GM23338 (cell line): ENCODE results near the gene RNF103. TPM values are rescaled to one million over a fixed set of nuclear protein-coding genes. Genes with fewer than 3 reads are reported as not detected.

Source experiments
- ATAC-seq: fragments of 200-7000 bp; cut with Tn5 transposase; 3 replicates; pipeline ENCODE4 v1.9.1; 2020
- DNase-seq: peaks from one replicate; pipeline ENCODE4 v3.0.0-alpha.2; 2015; ENCODE audit warnings: low spot score
- H2AFZ ChIP-seq: fragments of 200-600 bp; sonication (generic); 2 replicates; pipeline ENCODE4 v1.8.0; 2016; ENCODE audit warnings: antibody characterized with exemption, mild to moderate bottlenecking, moderate library complexity
- H3F3A ChIP-seq: fragments of 200-600 bp; sonication (generic); replicated peaks from 2 replicates; pipeline ENCODE4 v1.8.0; 2017; ENCODE audit warnings: antibody characterized with exemption, mixed run types, low read depth
- H3K27ac ChIP-seq: fragments of 200-600 bp; sonication (generic); 2 replicates; pipeline ENCODE4 v1.6.1; 2016; ENCODE audit warnings: low read depth
- H3K27me3 ChIP-seq: fragments of 200-600 bp; sonication (generic); 2 replicates; pipeline ENCODE4 v1.8.0; 2016; ENCODE audit warnings: mild to moderate bottlenecking, mixed run types, moderate library complexity; ENCODE audit not compliant: insufficient read depth
- H3K36me3 ChIP-seq: fragments of 200-600 bp; sonication (generic); 2 replicates; pipeline ENCODE4 v1.8.0; 2016; ENCODE audit warnings: mild to moderate bottlenecking; ENCODE audit not compliant: insufficient read depth
- H3K4me1 ChIP-seq: fragments of 200-600 bp; sonication (generic); 2 replicates; pipeline ENCODE4 v1.8.0; 2016; ENCODE audit warnings: mild to moderate bottlenecking, moderate library complexity; ENCODE audit not compliant: insufficient read depth
- H3K4me2 ChIP-seq: fragments of 200-600 bp; sonication (generic); 2 replicates; pipeline ENCODE4 v1.7.1; 2017; ENCODE audit warnings: mixed run types
- H3K4me3 ChIP-seq: fragments of 200-600 bp; sonication (generic); 2 replicates; pipeline ENCODE4 v1.6.1; 2016; ENCODE audit warnings: mixed run types
- H3K79me2 ChIP-seq: fragments of 200-600 bp; sonication (generic); replicated peaks from 2 replicates; pipeline ENCODE4 v1.8.0; 2017; ENCODE audit warnings: mild to moderate bottlenecking; ENCODE audit not compliant: insufficient read depth
- H3K9me2 ChIP-seq: fragments of 200-600 bp; sonication (generic); 2 replicates; pipeline ENCODE4 v1.8.0; 2017; ENCODE audit not compliant: insufficient read depth
- H4K20me1 ChIP-seq: fragments of 200-600 bp; sonication (generic); replicated peaks from 2 replicates; pipeline ENCODE4 v1.8.0; 2017; ENCODE audit warnings: mild to moderate bottlenecking; ENCODE audit not compliant: insufficient read depth
- H3K27ac Mint-ChIP-seq: 2 replicates; pipeline ENCODE4 v1.8.0; 2020; ENCODE audit warnings: inconsistent platforms, mild to moderate bottlenecking, moderate library complexity, mixed read lengths
- H3K27me3 Mint-ChIP-seq: 3 replicates; pipeline ENCODE4 v1.8.0; 2022; ENCODE audit warnings: low read depth, mild to moderate bottlenecking, moderate library complexity, mixed read lengths, inconsistent platforms; ENCODE audit not compliant: insufficient read depth, poor library complexity
- H3K36me3 Mint-ChIP-seq: 3 replicates; pipeline ENCODE4 v1.8.0; 2021; ENCODE audit warnings: low read depth, mild to moderate bottlenecking, inconsistent platforms, moderate library complexity, mixed read lengths
- H3K4me1 Mint-ChIP-seq: 3 replicates; pipeline ENCODE4 v1.8.0; 2020; ENCODE audit warnings: mild to moderate bottlenecking, inconsistent platforms, mixed read lengths
- H3K4me3 Mint-ChIP-seq: 3 replicates; pipeline ENCODE4 v1.8.0; 2021; ENCODE audit warnings: moderate library complexity, mild to moderate bottlenecking, inconsistent platforms, mixed read lengths
- H3K9me3 Mint-ChIP-seq: 3 replicates; pipeline ENCODE4 v1.8.0; 2020; ENCODE audit warnings: moderate library complexity, mild to moderate bottlenecking, inconsistent platforms, mixed read lengths
- CREB1 ChIP-seq: fragments of 250-450 bp; sonication (Bioruptor Pico); IDR thresholded peaks from 2 replicates; pipeline ENCODE4 v1.5.0; 2020; ENCODE audit warnings: low read depth, mild to moderate bottlenecking, moderate library complexity
- CTCF ChIP-seq, 2 experiments: fragments of 200-600 bp in 1 of 2; sonication (generic) in 1 of 2; conservative IDR thresholded peaks; 2 replicates each; pipeline versions ENCODE4 v1.5.1 to v1.6.1; 2016 to 2017; ENCODE audit warnings: antibody characterized with exemption in 2 of 2, low read depth in 2 of 2, mild to moderate bottlenecking in 2 of 2, moderate library complexity in 1 of 2
- EZH2phosphoT487 ChIP-seq: fragments of 200-600 bp; sonication (generic); IDR thresholded peaks from one replicate; pipeline ENCODE4 v1.8.1; 2018; ENCODE audit warnings: antibody characterized with exemption; ENCODE audit not compliant: unreplicated experiment
- JUNB ChIP-seq: IDR thresholded peaks from one replicate; pipeline ENCODE4 v1.6.1; 2016; ENCODE audit warnings: antibody characterized with exemption; ENCODE audit not compliant: unreplicated experiment
- NANOG ChIP-seq: IDR thresholded peaks from 2 replicates; pipeline ENCODE4 v1.6.1; 2016; ENCODE audit warnings: antibody characterized with exemption, borderline replicate concordance
- POLR2AphosphoS5 ChIP-seq: IDR thresholded peaks from 2 replicates; pipeline ENCODE4 v1.6.1; 2016; ENCODE audit warnings: antibody characterized with exemption, low read depth
- ZNF114 ChIP-seq: fragments of 250-450 bp; sonication (Bioruptor Pico); IDR thresholded peaks from 2 replicates; pipeline ENCODE4 v1.5.0; 2020; ENCODE audit warnings: mild to moderate bottlenecking, moderate library complexity
- polyA plus RNA-seq: library from polyadenylated mRNA; unstranded; fragments of >200 nt; fragmentation: Nextera tagmentation; extraction: Ambion mirVana; gene quantifications from 2 replicates; pipeline ENCODE4 v1.2.1, GENCODE V29; 2016
- total RNA-seq: library from RNA; depleted of rRNA; stranded (reverse); fragments of >200 nt; shearing (Covaris generic); gene quantifications from 2 replicates; pipeline ENCODE4 v1.2.3, GENCODE V29; 2014
- TF ChIP-seq, protein P1 (sequence below): fragments of 250-450 bp; sonication (Bioruptor Pico); IDR thresholded peaks from 2 replicates; pipeline ENCODE4 v1.5.0; 2020; ENCODE audit warnings: mild to moderate bottlenecking, moderate library complexity
- TF ChIP-seq, protein P2 (sequence below): IDR thresholded peaks from one replicate; pipeline ENCODE4 v1.6.1; 2018; ENCODE audit warnings: antibody characterized with exemption; ENCODE audit not compliant: unreplicated experiment

Gene RNF103
- total and polyA plus RNA-seq, 2 experiments from 2014 or later = 3.8 to 5.9 TPM

DNA sequence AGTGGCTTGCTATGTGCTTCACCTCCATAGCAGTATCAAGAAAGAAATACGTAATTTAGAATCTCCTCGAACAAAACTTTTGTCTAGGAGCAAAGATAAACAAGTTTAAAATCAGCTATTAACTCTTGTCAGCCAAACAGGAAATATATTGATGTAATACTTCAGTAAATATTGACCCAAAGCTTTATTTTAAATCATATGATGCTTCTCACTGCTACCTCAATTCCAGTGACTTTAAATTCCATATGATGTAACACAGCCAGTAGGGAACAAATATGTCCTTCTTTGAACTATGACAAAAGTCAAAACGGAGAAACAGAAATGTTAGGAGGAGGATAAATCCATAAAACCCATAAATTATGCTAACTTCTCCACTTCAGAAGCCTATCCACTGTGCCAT lies 7.2 kb downstream of the RNF103 start (continued):
- TF ChIP-seq, protein P1, sequence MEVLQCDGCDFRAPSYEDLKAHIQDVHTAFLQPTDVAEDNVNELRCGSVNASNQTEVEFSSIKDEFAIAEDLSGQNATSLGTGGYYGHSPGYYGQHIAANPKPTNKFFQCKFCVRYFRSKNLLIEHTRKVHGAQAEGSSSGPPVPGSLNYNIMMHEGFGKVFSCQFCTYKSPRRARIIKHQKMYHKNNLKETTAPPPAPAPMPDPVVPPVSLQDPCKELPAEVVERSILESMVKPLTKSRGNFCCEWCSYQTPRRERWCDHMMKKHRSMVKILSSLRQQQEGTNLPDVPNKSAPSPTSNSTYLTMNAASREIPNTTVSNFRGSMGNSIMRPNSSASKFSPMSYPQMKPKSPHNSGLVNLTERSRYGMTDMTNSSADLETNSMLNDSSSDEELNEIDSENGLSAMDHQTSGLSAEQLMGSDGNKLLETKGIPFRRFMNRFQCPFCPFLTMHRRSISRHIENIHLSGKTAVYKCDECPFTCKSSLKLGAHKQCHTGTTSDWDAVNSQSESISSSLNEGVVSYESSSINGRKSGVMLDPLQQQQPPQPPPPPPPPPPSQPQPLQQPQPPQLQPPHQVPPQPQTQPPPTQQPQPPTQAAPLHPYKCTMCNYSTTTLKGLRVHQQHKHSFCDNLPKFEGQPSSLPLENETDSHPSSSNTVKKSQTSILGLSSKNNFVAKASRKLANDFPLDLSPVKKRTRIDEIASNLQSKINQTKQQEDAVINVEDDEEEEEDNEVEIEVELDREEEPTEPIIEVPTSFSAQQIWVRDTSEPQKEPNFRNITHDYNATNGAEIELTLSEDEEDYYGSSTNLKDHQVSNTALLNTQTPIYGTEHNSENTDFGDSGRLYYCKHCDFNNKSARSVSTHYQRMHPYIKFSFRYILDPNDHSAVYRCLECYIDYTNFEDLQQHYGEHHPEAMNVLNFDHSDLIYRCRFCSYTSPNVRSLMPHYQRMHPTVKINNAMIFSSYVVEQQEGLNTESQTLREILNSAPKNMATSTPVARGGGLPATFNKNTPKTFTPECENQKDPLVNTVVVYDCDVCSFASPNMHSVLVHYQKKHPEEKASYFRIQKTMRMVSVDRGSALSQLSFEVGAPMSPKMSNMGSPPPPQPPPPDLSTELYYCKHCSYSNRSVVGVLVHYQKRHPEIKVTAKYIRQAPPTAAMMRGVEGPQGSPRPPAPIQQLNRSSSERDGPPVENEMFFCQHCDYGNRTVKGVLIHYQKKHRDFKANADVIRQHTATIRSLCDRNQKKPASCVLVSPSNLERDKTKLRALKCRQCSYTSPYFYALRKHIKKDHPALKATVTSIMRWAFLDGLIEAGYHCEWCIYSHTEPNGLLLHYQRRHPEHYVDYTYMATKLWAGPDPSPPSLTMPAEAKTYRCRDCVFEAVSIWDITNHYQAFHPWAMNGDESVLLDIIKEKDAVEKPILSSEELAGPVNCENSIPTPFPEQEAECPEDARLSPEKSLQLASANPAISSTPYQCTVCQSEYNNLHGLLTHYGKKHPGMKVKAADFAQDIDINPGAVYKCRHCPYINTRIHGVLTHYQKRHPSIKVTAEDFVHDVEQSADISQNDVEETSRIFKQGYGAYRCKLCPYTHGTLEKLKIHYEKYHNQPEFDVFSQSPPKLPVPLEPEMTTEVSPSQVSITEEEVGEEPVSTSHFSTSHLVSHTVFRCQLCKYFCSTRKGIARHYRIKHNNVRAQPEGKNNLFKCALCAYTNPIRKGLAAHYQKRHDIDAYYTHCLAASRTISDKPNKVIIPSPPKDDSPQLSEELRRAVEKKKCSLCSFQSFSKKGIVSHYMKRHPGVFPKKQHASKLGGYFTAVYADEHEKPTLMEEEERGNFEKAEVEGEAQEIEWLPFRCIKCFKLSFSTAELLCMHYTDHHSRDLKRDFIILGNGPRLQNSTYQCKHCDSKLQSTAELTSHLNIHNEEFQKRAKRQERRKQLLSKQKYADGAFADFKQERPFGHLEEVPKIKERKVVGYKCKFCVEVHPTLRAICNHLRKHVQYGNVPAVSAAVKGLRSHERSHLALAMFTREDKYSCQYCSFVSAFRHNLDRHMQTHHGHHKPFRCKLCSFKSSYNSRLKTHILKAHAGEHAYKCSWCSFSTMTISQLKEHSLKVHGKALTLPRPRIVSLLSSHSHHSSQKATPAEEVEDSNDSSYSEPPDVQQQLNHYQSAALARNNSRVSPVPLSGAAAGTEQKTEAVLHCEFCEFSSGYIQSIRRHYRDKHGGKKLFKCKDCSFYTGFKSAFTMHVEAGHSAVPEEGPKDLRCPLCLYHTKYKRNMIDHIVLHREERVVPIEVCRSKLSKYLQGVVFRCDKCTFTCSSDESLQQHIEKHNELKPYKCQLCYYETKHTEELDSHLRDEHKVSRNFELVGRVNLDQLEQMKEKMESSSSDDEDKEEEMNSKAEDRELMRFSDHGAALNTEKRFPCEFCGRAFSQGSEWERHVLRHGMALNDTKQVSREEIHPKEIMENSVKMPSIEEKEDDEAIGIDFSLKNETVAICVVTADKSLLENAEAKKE (CRISPR knock-in tag) = no peak
- TF ChIP-seq, protein P2, sequence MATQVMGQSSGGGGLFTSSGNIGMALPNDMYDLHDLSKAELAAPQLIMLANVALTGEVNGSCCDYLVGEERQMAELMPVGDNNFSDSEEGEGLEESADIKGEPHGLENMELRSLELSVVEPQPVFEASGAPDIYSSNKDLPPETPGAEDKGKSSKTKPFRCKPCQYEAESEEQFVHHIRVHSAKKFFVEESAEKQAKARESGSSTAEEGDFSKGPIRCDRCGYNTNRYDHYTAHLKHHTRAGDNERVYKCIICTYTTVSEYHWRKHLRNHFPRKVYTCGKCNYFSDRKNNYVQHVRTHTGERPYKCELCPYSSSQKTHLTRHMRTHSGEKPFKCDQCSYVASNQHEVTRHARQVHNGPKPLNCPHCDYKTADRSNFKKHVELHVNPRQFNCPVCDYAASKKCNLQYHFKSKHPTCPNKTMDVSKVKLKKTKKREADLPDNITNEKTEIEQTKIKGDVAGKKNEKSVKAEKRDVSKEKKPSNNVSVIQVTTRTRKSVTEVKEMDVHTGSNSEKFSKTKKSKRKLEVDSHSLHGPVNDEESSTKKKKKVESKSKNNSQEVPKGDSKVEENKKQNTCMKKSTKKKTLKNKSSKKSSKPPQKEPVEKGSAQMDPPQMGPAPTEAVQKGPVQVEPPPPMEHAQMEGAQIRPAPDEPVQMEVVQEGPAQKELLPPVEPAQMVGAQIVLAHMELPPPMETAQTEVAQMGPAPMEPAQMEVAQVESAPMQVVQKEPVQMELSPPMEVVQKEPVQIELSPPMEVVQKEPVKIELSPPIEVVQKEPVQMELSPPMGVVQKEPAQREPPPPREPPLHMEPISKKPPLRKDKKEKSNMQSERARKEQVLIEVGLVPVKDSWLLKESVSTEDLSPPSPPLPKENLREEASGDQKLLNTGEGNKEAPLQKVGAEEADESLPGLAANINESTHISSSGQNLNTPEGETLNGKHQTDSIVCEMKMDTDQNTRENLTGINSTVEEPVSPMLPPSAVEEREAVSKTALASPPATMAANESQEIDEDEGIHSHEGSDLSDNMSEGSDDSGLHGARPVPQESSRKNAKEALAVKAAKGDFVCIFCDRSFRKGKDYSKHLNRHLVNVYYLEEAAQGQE = no peak
- TF ChIP-seq POLR2AphosphoS5 (no peak), ZNF114 (CRISPR knock-in tag) (no peak), NANOG (no peak), CREB1 (CRISPR knock-in tag) (no peak)

- no peaks in the 10 kb centered on the region; the same call in 1 of the 2 replicates for H4K20me1 ChIP-seq
- no peaks in the 10 kb centered on the region for H3K79me2 ChIP-seq
- no peak overlapping the region for H3K4me2 ChIP-seq
- ATAC-seq = no peak
- H3K4me3 Mint-ChIP-seq = no peak overlapping the region
- no peaks in the 10 kb centered on the region for H3K9me3 Mint-ChIP-seq
- H3K4me1 Mint-ChIP-seq = no peaks in the 10 kb centered on the region
- no peaks in the 10 kb centered on the region for H3K27me3 ChIP-seq
- H3K27ac Mint-ChIP-seq = no peak overlapping the region
- DNase-seq = no peak
- no peak overlapping the region for H2AFZ ChIP-seq
- no peaks in the 10 kb centered on the region for H3K4me1 ChIP-seq
- H3K36me3 Mint-ChIP-seq = 0 out of 3 replicates have a peak, but pooled peaks cover 5% of the 10 kb centered on the region
- no peaks in the 10 kb centered on the region for H3K27me3 Mint-ChIP-seq
- no peak overlapping the region for H3K4me3 ChIP-seq
- no peak overlapping the region for H3K27ac ChIP-seq
- no peaks in the 10 kb centered on the region for H3K36me3 ChIP-seq
- H3F3A ChIP-seq = no peaks in the 10 kb centered on the region
- H3K9me2 ChIP-seq = no peaks in the 10 kb centered on the region
- TF ChIP-seq CTCF (conservative IDR thresholded peaks at IDR 0.05; ENCODE audit: low read depth in 2 of 2) = no peak
- no peak for TF ChIP-seq ZNF114 (CRISPR knock-in tag)
- TF ChIP-seq POLR2AphosphoS5 = no peak
- TF ChIP-seq JUNB = no peak
- TF ChIP-seq NANOG = no peak
- no peak for TF ChIP-seq EZH2phosphoT487
Observed at GRCh38 chr2:86615596-86615995, 8.1 kb downstream of the RNF103 start.
